Activated T-helper 1 cell treated with anti-CD3 and anti-CD28 coated beads, Interleukin-2, amount 50 U/mL, for 16 hours (primary cell): Measurements from ENCODE around the gene TMEM50B.
A peak's percentile ranks its signal among the peaks of the same experiment; 100 is the strongest.
"Not testable (repeated sequence)": the region's sequence is repeated elsewhere in the genome, so short reads cannot be mapped to it uniquely, and the experiment has no call there.

ENCODE experiments used
- DNase-seq, 2 donors: peaks; one replicate each; pipeline ENCODE4 v3.0.0-alpha.2; 2020; ENCODE audit warnings: low read depth in 1 of 2, low spot score in 1 of 2

TMEM50B gene

GRCh38 chr21:33432496-33432895 lies 47.3 kb downstream of the TMEM50B start:
- DNase-seq: no peak

GRCh38 chr21:33430858-33431257 lies 48.9 kb downstream of the TMEM50B start:
- no peak for DNase-seq

GRCh38 chr21:33428669-33429068 lies 51.1 kb downstream of the TMEM50B start:
- no peak for DNase-seq

GRCh38 chr21:33427051-33427450 lies 52.7 kb downstream of the TMEM50B start:
- no peak for DNase-seq

GRCh38 chr21:33425825-33426224 lies 53.9 kb downstream of the TMEM50B start:
- no peak for DNase-seq

GRCh38 chr21:33424214-33424613 lies 55.6 kb downstream of the TMEM50B start:
- no peak for DNase-seq

- DNase-seq: no peak
Measured at GRCh38 chr21:33421713-33422393, 57.9 kb downstream of the TMEM50B start.

GRCh38 chr21:33419538-33420123 lies 60.1 kb downstream of the TMEM50B start:
- no peak for DNase-seq

- DNase-seq: no peak
Measured at GRCh38 chr21:33418691-33419090, 61.1 kb downstream of the TMEM50B start.

GRCh38 chr21:33414926-33415325 lies 64.8 kb downstream of the TMEM50B start:
- no peak for DNase-seq

- DNase-seq: no peak
Measured at GRCh38 chr21:33414068-33414467, 65.7 kb downstream of the TMEM50B start.

- DNase-seq: no peak
Measured at GRCh38 chr21:33412832-33413519, 66.8 kb downstream of the TMEM50B start.

GRCh38 chr21:33412439-33412831 lies 67.3 kb downstream of the TMEM50B start:
- DNase-seq: not testable (repeated sequence)

GRCh38 chr21:33411949-33412430 lies 67.8 kb downstream of the TMEM50B start:
- no peak for DNase-seq

- no peak for DNase-seq
Measured at GRCh38 chr21:33406493-33406892, 73.3 kb downstream of the TMEM50B start.

GRCh38 chr21:33403786-33404585 lies 75.8 kb downstream of the TMEM50B start:
- DNase-seq: no peak

- peak in 1 of 2 donors; percentile 45 for DNase-seq
Measured at GRCh38 chr21:33403128-33403785, 76.5 kb downstream of the TMEM50B start, which contains the start of gene IFNGR2. Gene IFNGR2, plus strand, starts transcription at chr21:33403413. Its CDS starts 131 bp downstream, at chr21:33403544.

GRCh38 chr21:33402001-33402979 lies 77.5 kb downstream of the TMEM50B start:
- DNase-seq: no peak

GRCh38 chr21:33401630-33401992 lies 78.2 kb downstream of the TMEM50B start:
- DNase-seq: no peak
